Measurements from ENCODE around the gene RNF19B. TPM values are rescaled to one million over a fixed set of nuclear protein-coding genes. Genes with fewer than 3 reads are reported as not detected.
"Not testable (repeated sequence)": the region's sequence is repeated elsewhere in the genome, so short reads cannot be mapped to it uniquely, and the experiment has no call there.

The RNF19B gene
- total RNA-seq, 1 experiment from 2014 or later = 15.0 TPM

DNA sequence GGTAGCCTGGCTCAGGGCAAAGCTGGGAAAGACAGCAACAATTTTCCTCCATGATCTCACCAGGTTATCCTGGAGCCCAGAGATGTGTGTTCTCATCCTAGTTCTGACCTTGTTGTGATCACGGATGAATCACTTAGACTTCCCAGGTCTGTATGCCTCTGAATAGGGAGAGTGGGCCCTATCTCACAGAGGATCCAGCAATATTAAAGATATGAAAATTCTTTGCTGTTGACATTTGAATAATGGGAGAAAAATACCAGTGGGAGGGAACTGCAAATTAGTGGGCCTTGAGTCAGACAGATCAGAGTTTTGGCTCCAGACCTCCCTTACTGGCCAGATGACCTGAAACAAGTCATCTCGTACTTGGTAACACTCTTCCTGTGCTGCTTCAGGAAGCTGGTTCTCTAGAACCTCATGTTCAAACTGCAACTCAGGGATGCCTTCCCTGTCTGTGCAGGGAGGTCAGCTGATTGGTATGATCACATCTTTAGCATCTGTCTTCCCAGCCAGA is 32.8 kb upstream of the RNF19B start:
- H3K23me2 ChIP-seq (ENCODE audit: insufficient read length, low read depth, low read length, poor library complexity, severe bottlenecking) = no peaks in the 10 kb centered on the region
- no peak overlapping the region for H2BK5ac ChIP-seq (ENCODE audit: insufficient read length, low read length)
- no peaks in the 10 kb centered on the region for H3K79me2 ChIP-seq (ENCODE audit: insufficient read depth, low read length)
- H2AFZ ChIP-seq (ENCODE audit: low read length) = no peak overlapping the region
- H3K4ac ChIP-seq (ENCODE audit: low read depth, low read length) = no peak overlapping the region
- no peak overlapping the region for H3K27ac Mint-ChIP-seq
- no peak overlapping the region for H2BK12ac ChIP-seq (ENCODE audit: insufficient read length, low read depth, low read length)
- no peak overlapping the region for H4K91ac ChIP-seq (ENCODE audit: insufficient read length, low read depth, low read length)
- no peak overlapping the region for H4K5ac ChIP-seq (ENCODE audit: insufficient read length, low read depth, low read length)
- no peak overlapping the region for H3K23ac ChIP-seq (ENCODE audit: insufficient read length, low read depth, low read length)
- H3K14ac ChIP-seq (ENCODE audit: insufficient read depth, low read length) = no peak overlapping the region
- no peak overlapping the region for H2BK120ac ChIP-seq (ENCODE audit: low read depth, low read length, poor library complexity, severe bottlenecking)
- H3K9me3 ChIP-seq (ENCODE audit: control insufficient read depth, low read depth, low read length) = no peaks in the 10 kb centered on the region
- H3K9ac ChIP-seq (ENCODE audit: extremely low read depth, insufficient read length, low read length) = no peak overlapping the region
- no peak overlapping the region for H3T11ph ChIP-seq (ENCODE audit: low read length)
- no peak for DNase-seq
- H3K27me3 ChIP-seq (ENCODE audit: insufficient read depth, low read length) = no peaks in the 10 kb centered on the region
- no peak overlapping the region for H3K4me3 Mint-ChIP-seq
- H2AK5ac ChIP-seq (ENCODE audit: insufficient read length, low read length) = no peak overlapping the region
- H3K4me2 ChIP-seq (ENCODE audit: insufficient read depth, insufficient read length, low read length) = no peak overlapping the region
- H3K9me3 Mint-ChIP-seq = no peaks in the 10 kb centered on the region
- H4K8ac ChIP-seq (replicated peaks; ENCODE audit: insufficient read length, low read depth, low read length) = no peak overlapping the region
- H3K4me1 Mint-ChIP-seq = peaks cover 22 to 26% of the 10 kb centered on the region in 2 experiments
- H2BK20ac ChIP-seq (ENCODE audit: low read depth, low read length, poor library complexity, severe bottlenecking) = no peak overlapping the region
- WGBS (ENCODE audit: extremely low coverage, insufficient read length, low lambda C conversion rate) = no CpG with 5 or more reads among the region's 2 CpGs
- H3K56ac ChIP-seq (ENCODE audit: insufficient read length, low read depth, low read length) = no peak overlapping the region
- H3K27me3 Mint-ChIP-seq (ENCODE audit: low read depth) = no peaks in the 10 kb centered on the region; the same call in 1 of the 2 replicates
- peaks cover 4% of the 10 kb centered on the region; the same call in 1 of the 2 replicates for H3K4me1 ChIP-seq (ENCODE audit: insufficient read depth, low read length)
- H3K18ac ChIP-seq (ENCODE audit: insufficient read length, low read depth, low read length) = no peak overlapping the region
- no peaks in the 10 kb centered on the region for H3K36me3 Mint-ChIP-seq (ENCODE audit: insufficient read depth in 1 of 3, low read depth in 3 of 3)
- H4K20me1 ChIP-seq (ENCODE audit: control insufficient read depth, insufficient read depth, insufficient read length) = no peaks in the 10 kb centered on the region
- no peak overlapping the region for H3K27ac ChIP-seq (ENCODE audit: insufficient read length, low read depth, low read length)
- TF ChIP-seq, protein P1, sequence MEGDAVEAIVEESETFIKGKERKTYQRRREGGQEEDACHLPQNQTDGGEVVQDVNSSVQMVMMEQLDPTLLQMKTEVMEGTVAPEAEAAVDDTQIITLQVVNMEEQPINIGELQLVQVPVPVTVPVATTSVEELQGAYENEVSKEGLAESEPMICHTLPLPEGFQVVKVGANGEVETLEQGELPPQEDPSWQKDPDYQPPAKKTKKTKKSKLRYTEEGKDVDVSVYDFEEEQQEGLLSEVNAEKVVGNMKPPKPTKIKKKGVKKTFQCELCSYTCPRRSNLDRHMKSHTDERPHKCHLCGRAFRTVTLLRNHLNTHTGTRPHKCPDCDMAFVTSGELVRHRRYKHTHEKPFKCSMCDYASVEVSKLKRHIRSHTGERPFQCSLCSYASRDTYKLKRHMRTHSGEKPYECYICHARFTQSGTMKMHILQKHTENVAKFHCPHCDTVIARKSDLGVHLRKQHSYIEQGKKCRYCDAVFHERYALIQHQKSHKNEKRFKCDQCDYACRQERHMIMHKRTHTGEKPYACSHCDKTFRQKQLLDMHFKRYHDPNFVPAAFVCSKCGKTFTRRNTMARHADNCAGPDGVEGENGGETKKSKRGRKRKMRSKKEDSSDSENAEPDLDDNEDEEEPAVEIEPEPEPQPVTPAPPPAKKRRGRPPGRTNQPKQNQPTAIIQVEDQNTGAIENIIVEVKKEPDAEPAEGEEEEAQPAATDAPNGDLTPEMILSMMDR (conservative IDR thresholded peaks at IDR 0.05) = no peak
- H2BK15ac ChIP-seq (ENCODE audit: low read depth, low read length) = no peak overlapping the region
- no peaks in the 10 kb centered on the region for H3K79me1 ChIP-seq (ENCODE audit: insufficient read depth, low read depth, low read length, poor library complexity, severe bottlenecking)

DNA sequence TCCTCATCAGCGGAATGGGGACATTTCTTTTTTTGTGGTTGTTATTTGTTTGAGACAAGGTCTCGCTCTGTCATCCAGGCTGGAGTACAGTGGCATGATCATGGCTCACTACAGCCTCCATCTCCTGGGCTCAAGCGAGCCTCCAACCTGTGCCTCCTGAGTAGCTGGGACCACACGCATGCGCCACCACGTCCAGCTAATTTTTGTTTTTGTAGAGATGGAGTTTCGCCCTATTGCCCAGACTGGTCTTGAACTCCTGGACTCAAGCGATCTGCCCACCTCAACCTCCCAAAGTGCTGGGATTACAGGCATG is 28.7 kb upstream of the RNF19B start:
- WGBS (ENCODE audit: extremely low coverage, insufficient read length, low lambda C conversion rate) = no CpG with 5 or more reads among the region's 8 CpGs
- not testable (repeated sequence) for H2BK15ac ChIP-seq (ENCODE audit: low read depth, low read length); H3K9ac ChIP-seq (ENCODE audit: extremely low read depth, insufficient read length, low read length)

More for the DNA sequence above, 28.7 kb upstream of the RNF19B start:
- H3K27me3 Mint-ChIP-seq (ENCODE audit: low read depth); H3K79me1 ChIP-seq (ENCODE audit: insufficient read depth, low read depth, low read length, poor library complexity, severe bottlenecking); H3K27me3 ChIP-seq (ENCODE audit: insufficient read depth, low read length); H2BK120ac ChIP-seq (ENCODE audit: low read depth, low read length, poor library complexity, severe bottlenecking); H2BK12ac ChIP-seq (ENCODE audit: insufficient read length, low read depth, low read length); H2AFZ ChIP-seq (ENCODE audit: low read length); DNase-seq; H3K14ac ChIP-seq (ENCODE audit: insufficient read depth, low read length); H4K91ac ChIP-seq (ENCODE audit: insufficient read length, low read depth, low read length); H3T11ph ChIP-seq (ENCODE audit: low read length); H3K79me2 ChIP-seq (ENCODE audit: insufficient read depth, low read length); H3K27ac ChIP-seq (ENCODE audit: insufficient read length, low read depth, low read length); H3K56ac ChIP-seq (ENCODE audit: insufficient read length, low read depth, low read length); H2AK5ac ChIP-seq (ENCODE audit: insufficient read length, low read length); H3K18ac ChIP-seq (ENCODE audit: insufficient read length, low read depth, low read length); H3K9me3 Mint-ChIP-seq; H4K5ac ChIP-seq (ENCODE audit: insufficient read length, low read depth, low read length); H4K20me1 ChIP-seq (ENCODE audit: control insufficient read depth, insufficient read depth, insufficient read length); H3K4me1 ChIP-seq (ENCODE audit: insufficient read depth, low read length); H3K4me2 ChIP-seq (ENCODE audit: insufficient read depth, insufficient read length, low read length); H3K36me3 Mint-ChIP-seq (ENCODE audit: insufficient read depth in 1 of 3, low read depth in 3 of 3); H3K27ac Mint-ChIP-seq; H3K23me2 ChIP-seq (ENCODE audit: insufficient read length, low read depth, low read length, poor library complexity, severe bottlenecking); H3K23ac ChIP-seq (ENCODE audit: insufficient read length, low read depth, low read length); H2BK20ac ChIP-seq (ENCODE audit: low read depth, low read length, poor library complexity, severe bottlenecking); H3K9me3 ChIP-seq (ENCODE audit: control insufficient read depth, low read depth, low read length); H4K8ac ChIP-seq (replicated peaks; ENCODE audit: insufficient read length, low read depth, low read length); H3K4ac ChIP-seq (ENCODE audit: low read depth, low read length); H3K4me3 Mint-ChIP-seq; H2BK5ac ChIP-seq (ENCODE audit: insufficient read length, low read length): not testable (repeated sequence)
- peaks cover 26 to 29% of the 10 kb centered on the region in 2 experiments for H3K4me1 Mint-ChIP-seq

All from H9 (cell line).